Neuronal stem cell (in vitro differentiated cells): ENCODE data around the gene GOSR1.
"Not testable (repeated sequence)": the region's sequence is repeated elsewhere in the genome, so short reads cannot be mapped to it uniquely, and the experiment has no call there.

Source experiments
- DNase-seq: peaks from one replicate; pipeline ENCODE4 v3.0.0-alpha.2; 2013; ENCODE audit warnings: low spot score
- H2AFZ ChIP-seq: one replicate; pipeline ENCODE4 v1.6.1; 2013; ENCODE audit warnings: mild to moderate bottlenecking, low read length, inconsistent platforms
- H2AK5ac ChIP-seq: 2 replicates; pipeline ENCODE4 v1.6.1; 2013; ENCODE audit warnings: low read depth, mild to moderate bottlenecking, inconsistent platforms, low read length, moderate library complexity, mixed read lengths
- H2BK120ac ChIP-seq: 2 replicates; pipeline ENCODE4 v1.6.1; 2013; ENCODE audit warnings: low read depth, mild to moderate bottlenecking, inconsistent platforms, low read length, moderate library complexity, mixed read lengths
- H2BK12ac ChIP-seq: one replicate; pipeline ENCODE4 v1.6.1; 2013; ENCODE audit warnings: low read length, inconsistent platforms
- H2BK15ac ChIP-seq: 2 replicates; pipeline ENCODE4 v1.6.1; 2013; ENCODE audit warnings: mild to moderate bottlenecking, low read length, inconsistent platforms, mixed read lengths
- H2BK5ac ChIP-seq: one replicate; pipeline ENCODE4 v1.6.1; 2013; ENCODE audit warnings: inconsistent platforms, mild to moderate bottlenecking, low read length, moderate library complexity
- H3K14ac ChIP-seq: one replicate; pipeline ENCODE4 v1.6.1; 2013; ENCODE audit warnings: low read length, inconsistent platforms
- H3K18ac ChIP-seq: 2 replicates; pipeline ENCODE4 v1.6.1; 2013; ENCODE audit warnings: low read length, inconsistent platforms
- H3K23ac ChIP-seq: 2 replicates; pipeline ENCODE4 v1.6.1; 2013; ENCODE audit warnings: low read depth, mild to moderate bottlenecking, mixed read lengths, low read length, inconsistent platforms; ENCODE audit not compliant: poor library complexity
- H3K27ac ChIP-seq: replicated peaks from 3 replicates; pipeline ENCODE4 v1.5.1; 2013; ENCODE audit warnings: low read length, inconsistent platforms
- H3K27me3 ChIP-seq, 3 experiments: 2 replicates each; pipeline ENCODE4 v1.6.1; 2013; ENCODE audit warnings: low read length in 3 of 3, mild to moderate bottlenecking in 2 of 3, inconsistent platforms in 1 of 3, low read depth in 1 of 3, mixed read lengths in 1 of 3, moderate library complexity in 1 of 3; ENCODE audit not compliant: control insufficient read depth in 3 of 3, insufficient read depth in 3 of 3
- H3K36me3 ChIP-seq, 2 donors: replicated peaks in 1 of 2; 2 replicates each; pipeline ENCODE4 v1.6.1; 2013; ENCODE audit warnings: low read length in 2 of 2; ENCODE audit not compliant: control insufficient read depth in 2 of 2, insufficient read depth in 2 of 2
- H3K4ac ChIP-seq: 2 replicates; pipeline ENCODE4 v1.6.1; 2013; ENCODE audit warnings: inconsistent platforms, mild to moderate bottlenecking, low read length, moderate library complexity
- H3K4me1 ChIP-seq, 2 donors: 1 replicate in 1 of 2; 2 replicates in 1 of 2; pipeline ENCODE4 v1.6.1; 2013; ENCODE audit warnings: low read length in 2 of 2, low read depth in 1 of 2; ENCODE audit not compliant: control insufficient read depth in 2 of 2, insufficient read depth in 1 of 2
- H3K4me2 ChIP-seq: one replicate; pipeline ENCODE4 v1.6.1; 2013; ENCODE audit warnings: mild to moderate bottlenecking, low read length, inconsistent platforms; ENCODE audit not compliant: insufficient read depth, poor library complexity, severe bottlenecking
- H3K4me3 ChIP-seq, 2 donors: 2 replicates each; pipeline ENCODE4 v1.5.1; 2013; ENCODE audit warnings: low read length in 2 of 2, mild to moderate bottlenecking in 2 of 2, inconsistent platforms in 1 of 2, moderate library complexity in 1 of 2
- H3K79me1 ChIP-seq: one replicate; pipeline ENCODE4 v1.6.1; 2013; ENCODE audit warnings: low read depth, mild to moderate bottlenecking, inconsistent platforms, low read length, moderate library complexity
- H3K9ac ChIP-seq: one replicate; pipeline ENCODE4 v1.6.1; 2013; ENCODE audit warnings: mild to moderate bottlenecking, low read depth, low read length, inconsistent platforms; ENCODE audit not compliant: poor library complexity
- H3K9me3 ChIP-seq, 2 donors: replicated peaks in 1 of 2; 2 replicates each; pipeline versions ENCODE3 to v1.6.1; 2013; ENCODE audit warnings: low read length in 2 of 2, mild to moderate bottlenecking in 2 of 2, inconsistent platforms in 1 of 2, low read depth in 1 of 2, mixed read lengths in 1 of 2, moderate library complexity in 1 of 2; ENCODE audit not compliant: control insufficient read depth in 2 of 2, insufficient read depth in 1 of 2
- H4K8ac ChIP-seq: one replicate; pipeline ENCODE4 v1.6.1; 2013; ENCODE audit warnings: low read depth, mild to moderate bottlenecking, inconsistent platforms, low read length, moderate library complexity
- H4K91ac ChIP-seq: one replicate; pipeline ENCODE4 v1.6.1; 2013; ENCODE audit warnings: low read length, low read depth, mild to moderate bottlenecking, inconsistent platforms; ENCODE audit not compliant: poor library complexity
- WGBS, 2 donors: extraction: QIAGEN DNeasy Blood & Tissue Kit; methylation state at CpG; one replicate each; pipeline ENCODE4 v1.1.7; 2013; ENCODE audit warnings: missing lambda C conversion rate in 2 of 2, mixed read lengths in 1 of 2; ENCODE audit not compliant: insufficient read length in 2 of 2, insufficient replicate concordance in 1 of 2; ENCODE audit errors: extremely low coverage in 2 of 2; 5-methylcytosine and 5-hydroxymethylcytosine counted together

GOSR1 gene

DNA sequence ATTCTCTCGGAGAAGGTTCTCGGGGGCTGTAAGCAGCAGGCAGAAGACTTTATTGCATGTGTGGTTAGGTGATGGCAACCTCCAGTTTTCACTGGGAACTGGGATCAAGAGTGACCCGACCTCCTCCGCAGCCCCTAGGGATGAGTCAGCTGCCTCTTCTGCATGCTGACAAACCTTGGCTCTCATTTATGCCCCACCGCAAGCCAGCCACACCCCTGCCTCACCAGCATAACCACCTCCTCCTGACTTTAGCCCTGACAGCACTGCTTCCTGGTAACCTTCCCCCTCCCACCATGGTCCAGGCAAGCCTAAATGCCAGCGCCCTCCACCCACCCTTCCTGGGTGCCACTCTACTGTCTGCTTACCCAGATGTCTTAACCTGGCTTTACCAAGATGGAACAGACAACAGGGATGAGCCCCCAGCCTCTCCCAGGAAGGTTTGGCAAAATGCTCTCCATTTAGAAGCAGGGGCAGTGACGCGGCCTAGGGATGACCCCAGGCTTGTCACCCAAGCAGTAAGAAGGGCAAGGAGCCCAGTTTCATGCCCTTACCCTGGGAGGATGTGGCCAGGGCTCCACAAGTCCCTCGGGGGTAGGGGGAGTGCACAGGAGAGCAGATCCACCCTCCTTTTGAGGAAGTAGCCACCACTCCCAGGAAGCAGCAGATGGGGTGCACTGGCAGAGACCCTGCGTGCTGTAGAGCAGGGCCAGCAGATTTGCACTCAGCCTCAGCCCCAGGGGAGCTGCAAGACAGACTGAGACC is 73.5 kb downstream of the GOSR1 start:
- Histone ChIP-seq H3K27ac (no peak overlapping the region), H3K4me2 (no peak overlapping the region), H4K91ac (no peak overlapping the region), H3K36me3 (peaks cover 0 to 2% of the 10 kb centered on the region in 2 donors), H3K9me3 (peaks cover 2 to 6% of the 10 kb centered on the region in 2 donors), H2BK5ac (peak overlapping the region; percentile 9), H4K8ac (no peak overlapping the region), H3K23ac (no peak overlapping the region), H2BK120ac (no peak overlapping the region), H3K79me1 (no peaks in the 10 kb centered on the region), H3K4me1 (peaks cover 0 to 2% of the 10 kb centered on the region in 2 donors), H3K9ac (no peak overlapping the region), H3K4ac (no peak overlapping the region), H3K27me3 (no peaks in the 10 kb centered on the region), H3K4me3 (no peak overlapping the region), H2AK5ac (no peak overlapping the region), H3K14ac (no peak overlapping the region), H2BK12ac (no peak overlapping the region), H3K18ac (no peak overlapping the region), H2BK15ac (no peak overlapping the region), H2AFZ (peak overlapping the region; percentile 48)
- WGBS, 2 donors = no CpG with 5 or more reads among the region's 10 CpGs
- no peak for DNase-seq

DNA sequence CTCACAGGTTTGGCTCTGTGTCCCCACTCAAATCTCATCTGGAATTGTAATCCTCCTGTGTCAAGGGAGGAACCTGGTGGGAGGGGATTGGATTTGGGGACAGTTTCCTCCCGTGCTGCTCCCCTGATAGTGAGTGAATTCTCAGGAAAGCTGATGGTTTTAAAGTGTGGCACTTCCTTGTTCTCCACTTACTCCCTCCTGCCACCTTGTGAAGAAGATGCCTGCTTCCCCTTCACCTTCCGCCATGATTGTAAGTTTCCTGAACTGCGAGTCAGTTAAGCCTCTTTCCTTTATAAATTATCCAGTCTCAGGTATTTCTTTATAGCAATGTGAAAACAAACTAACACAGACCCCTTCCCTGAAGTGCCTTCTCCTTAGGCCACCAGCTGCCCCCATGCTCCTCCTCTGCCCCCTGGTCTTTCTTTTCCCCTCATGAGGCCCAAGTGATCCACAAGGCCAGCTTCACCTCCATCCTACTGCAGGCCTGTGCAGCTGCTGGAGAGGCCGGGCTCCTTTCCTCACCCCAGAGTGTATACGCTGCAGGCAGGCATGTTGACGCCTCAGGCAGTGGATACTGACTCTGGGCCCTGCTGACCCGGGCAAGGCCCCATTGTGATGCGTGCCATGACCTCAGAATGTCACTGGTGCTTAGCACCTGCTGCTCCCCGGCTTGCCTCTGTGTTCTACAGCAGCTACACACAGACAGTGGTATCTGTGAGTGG is 74.2 kb downstream of the GOSR1 start:
- no CpG with 5 or more reads among the region's 9 CpGs for WGBS, 2 donors
- not testable (repeated sequence) for DNase-seq

DNA sequence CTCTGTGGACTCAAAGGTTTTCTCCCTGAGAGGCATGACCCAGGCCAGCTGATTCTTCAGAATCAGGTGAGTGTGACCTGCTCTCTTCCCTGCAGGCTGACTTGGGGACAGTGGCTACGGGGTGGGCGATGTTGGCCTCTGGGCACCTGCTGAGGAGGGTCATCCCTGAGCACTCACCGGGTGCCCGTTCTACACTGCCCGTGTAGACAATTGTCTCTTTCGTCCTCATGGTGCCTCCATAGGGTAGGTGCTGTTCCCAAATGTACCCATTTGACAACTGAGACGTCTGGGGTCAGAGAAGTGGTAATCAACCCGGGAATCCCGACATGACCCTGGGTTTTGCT is 74.8 kb downstream of the GOSR1 start:
- Histone ChIP-seq H3K9ac (no peak overlapping the region), H3K9me3 (peaks cover 2 to 6% of the 10 kb centered on the region in 2 donors), H2AFZ (peak overlapping the region; percentile 48), H3K36me3 (peaks cover 0 to 2% of the 10 kb centered on the region in 2 donors), H3K27ac (no peak overlapping the region), H3K4me2 (no peak overlapping the region), H3K14ac (no peak overlapping the region), H2AK5ac (no peak overlapping the region), H3K18ac (no peak overlapping the region), H2BK120ac (no peak overlapping the region), H4K91ac (no peak overlapping the region), H4K8ac (no peak overlapping the region), H3K4ac (no peak overlapping the region), H3K4me1 (peaks cover 0 to 2% of the 10 kb centered on the region in 2 donors), H2BK15ac (no peak overlapping the region), H2BK5ac (no peak overlapping the region), H3K23ac (no peak overlapping the region), H3K27me3 (no peaks in the 10 kb centered on the region), H3K4me3 (no peak overlapping the region), H2BK12ac (no peak overlapping the region), H3K79me1 (no peaks in the 10 kb centered on the region)
- DNase-seq = no peak
- WGBS, 2 donors = no CpG with 5 or more reads among the region's 9 CpGs

More for the DNA sequence above, 74.2 kb downstream of the GOSR1 start:
- H3K23ac ChIP-seq, H4K91ac ChIP-seq, H2AK5ac ChIP-seq, H3K4me2 ChIP-seq, H3K9ac ChIP-seq, H2BK120ac ChIP-seq, H3K27ac ChIP-seq, H2BK15ac ChIP-seq, H3K4me1 ChIP-seq, H2BK5ac ChIP-seq, H3K79me1 ChIP-seq, H3K9me3 ChIP-seq, H3K27me3 ChIP-seq, H3K18ac ChIP-seq, H3K36me3 ChIP-seq, H3K4ac ChIP-seq, H3K4me3 ChIP-seq, H2BK12ac ChIP-seq, H4K8ac ChIP-seq, H3K14ac ChIP-seq: not testable (repeated sequence)
- peak overlapping the region; percentile 48 for H2AFZ ChIP-seq

DNA sequence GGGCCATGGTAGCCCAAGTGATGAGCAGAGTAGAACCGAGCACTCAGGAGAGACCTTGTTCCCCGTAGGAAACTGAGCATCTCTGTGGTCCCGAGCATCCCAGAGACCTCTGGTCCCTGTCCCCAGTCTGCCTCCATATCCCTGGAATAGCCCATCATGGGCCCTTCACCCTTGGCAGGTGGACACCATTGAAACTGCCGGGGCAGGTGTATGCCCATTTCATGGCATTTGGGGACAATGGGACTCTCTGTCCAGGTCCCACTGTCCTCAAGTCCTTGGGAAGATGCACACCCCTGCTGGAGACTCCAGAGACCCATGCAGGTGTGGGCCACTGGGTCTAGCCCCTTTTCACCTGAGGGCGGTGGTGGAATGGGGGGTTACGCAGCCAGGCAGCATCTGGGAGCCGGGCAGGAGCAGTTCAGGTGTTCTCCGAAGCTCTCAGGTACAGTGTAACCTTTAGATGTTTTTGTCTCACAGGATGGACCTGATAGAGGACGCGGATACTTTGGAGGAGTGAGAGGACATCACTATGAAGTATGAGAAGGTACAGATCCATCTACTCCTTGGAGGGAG is 75.9 kb downstream of the GOSR1 start:
- Histone ChIP-seq H2AK5ac (no peak overlapping the region), H4K8ac (no peak overlapping the region), H2BK15ac (no peak overlapping the region), H4K91ac (no peak overlapping the region), H3K27me3 (no peaks in the 10 kb centered on the region), H3K9me3 (peaks cover 2 to 5% of the 10 kb centered on the region in 2 donors), H3K9ac (no peak overlapping the region), H3K4me2 (no peak overlapping the region), H3K27ac (no peak overlapping the region), H2BK120ac (no peak overlapping the region), H2BK5ac (no peak overlapping the region), H3K36me3 (peaks cover 0 to 2% of the 10 kb centered on the region in 2 donors), H3K4me1 (peaks cover 0 to 2% of the 10 kb centered on the region in 2 donors), H3K79me1 (no peaks in the 10 kb centered on the region), H3K18ac (no peak overlapping the region), H3K4ac (no peak overlapping the region), H3K23ac (no peak overlapping the region), H3K4me3 (no peak overlapping the region), H3K14ac (no peak overlapping the region), H2BK12ac (no peak overlapping the region), H2AFZ (no peak overlapping the region)
- no CpG with 5 or more reads among the region's 10 CpGs for WGBS, 2 donors
- DNase-seq = no peak
